Keratinocyte (primary cell): ENCODE results near the gene RAI14. TPM values are rescaled to one million over a fixed set of nuclear protein-coding genes. Genes with fewer than 3 reads are reported as not detected.
"Not testable (repeated sequence)": the region's sequence is repeated elsewhere in the genome, so short reads cannot be mapped to it uniquely, and the experiment has no call there.

Experiments used
- DNase-seq: peaks from one replicate; pipeline ENCODE4 v3.0.0-alpha.2; 2011; ENCODE audit warnings: low read depth, missing footprints, low spot score
- FAIRE-seq: peaks from 2 replicates; lab custom pipeline; 2011; peaks lifted over from hg19 to GRCh38; lab: Jason Lieb, UNC
- H2AFZ ChIP-seq: 2 replicates; pipeline ENCODE4 v1.6.0; 2012; ENCODE audit warnings: low read length, control low read depth, inconsistent platforms; ENCODE audit not compliant: control insufficient read depth
- H3K27ac ChIP-seq: 2 replicates; pipeline ENCODE4 v1.5.1; 2011; ENCODE audit warnings: low read length; ENCODE audit not compliant: control insufficient read depth, insufficient read depth
- H3K27me3 ChIP-seq: 3 replicates; pipeline ENCODE4 v1.6.0; 2011; ENCODE audit warnings: low read length; ENCODE audit not compliant: control insufficient read depth, insufficient read depth; ENCODE audit errors: extremely low read depth
- H3K36me3 ChIP-seq, 2 experiments: 2 replicates in 1 of 2; 3 replicates in 1 of 2; pipeline ENCODE4 v1.5.1; 2011; ENCODE audit warnings: low read length in 2 of 2, mild to moderate bottlenecking in 1 of 2; ENCODE audit not compliant: control insufficient read depth in 2 of 2, insufficient read depth in 2 of 2; ENCODE audit errors: extremely low read depth in 1 of 2
- H3K4me1 ChIP-seq: 3 replicates; pipeline ENCODE4 v1.5.1; 2011; ENCODE audit warnings: low read length; ENCODE audit not compliant: control insufficient read depth, insufficient read depth; ENCODE audit errors: extremely low read depth
- H3K4me2 ChIP-seq: 3 replicates; pipeline ENCODE4 v1.6.0; 2011; ENCODE audit warnings: low read depth, low read length; ENCODE audit not compliant: control insufficient read depth, insufficient read depth; ENCODE audit errors: extremely low read depth
- H3K4me3 ChIP-seq, 3 experiments: fragments of 200-600 bp in 1 of 3; sonication (generic) in 1 of 3; 2 replicates in 2 of 3; 3 replicates in 1 of 3; pipeline ENCODE4 v1.5.1; 2011 to 2016; ENCODE audit warnings: low read length in 3 of 3, mild to moderate bottlenecking in 3 of 3, control low read depth in 2 of 3, inconsistent platforms in 1 of 3, low read depth in 1 of 3, mixed read lengths in 1 of 3, mixed run types in 1 of 3, moderate library complexity in 1 of 3; ENCODE audit not compliant: control insufficient read depth in 2 of 3, insufficient read depth in 2 of 3; ENCODE audit errors: extremely low read depth in 1 of 3
- H3K79me2 ChIP-seq: 2 replicates; pipeline ENCODE4 v1.6.0; 2012; ENCODE audit warnings: low read length; ENCODE audit not compliant: control insufficient read depth, insufficient read depth
- H3K9ac ChIP-seq: 3 replicates; pipeline ENCODE4 v1.6.0; 2011; ENCODE audit warnings: low read length; ENCODE audit not compliant: control insufficient read depth, insufficient read depth; ENCODE audit errors: extremely low read depth
- H3K9me1 ChIP-seq: 3 replicates; pipeline ENCODE4 v1.6.0; 2011; ENCODE audit warnings: low read length; ENCODE audit not compliant: control insufficient read depth, insufficient read depth; ENCODE audit errors: extremely low read depth
- H3K9me3 ChIP-seq: 2 replicates; pipeline ENCODE4 v1.5.1; 2012; ENCODE audit warnings: low read depth, low read length; ENCODE audit not compliant: control insufficient read depth
- H4K20me1 ChIP-seq: 3 replicates; pipeline ENCODE4 v1.6.0; 2011; ENCODE audit warnings: low read length; ENCODE audit not compliant: control insufficient read depth, insufficient read depth; ENCODE audit errors: extremely low read depth
- EZH2 ChIP-seq: IDR thresholded peaks from one replicate; pipeline ENCODE4 v1.6.1; 2012; ENCODE audit warnings: inconsistent platforms, mild to moderate bottlenecking, low read length, moderate library complexity
- dilution Hi-C: fragments of 300-500 bp; cut with MboI; formaldehyde crosslinking; loops from one replicate; pipeline ENCODE4 v1.7.0; 2020; ENCODE audit warnings: low sequenced_read_pairs; ENCODE audit not compliant: extremely low pct_ligation_motif_present
- polyA plus RNA-seq, 5 experiments: library from polyadenylated mRNA; depleted of rRNA in 3 of 5; stranded (reverse) in 3 of 5; stranded (forward) in 1 of 5; unstranded in 1 of 5; fragments of >200 nt; gene quantifications; 1 replicate in 1 of 5; 2 replicates in 3 of 5; 3 replicates in 1 of 5; pipeline versions ENCODE4 v1.2.1 to v1.2.3, GENCODE V29; 2011 to 2012; ENCODE audit warnings: missing spikeins in 2 of 5, low read depth in 1 of 5, low replicate concordance in 1 of 5
- TF ChIP-seq, protein P1 (sequence below), 3 experiments: IDR thresholded peaks in 1 of 3; conservative IDR thresholded peaks in 1 of 3; optimal IDR thresholded peaks in 1 of 3; 2 replicates in 2 of 3; 3 replicates in 1 of 3; pipeline versions ENCODE3 to v1.5.1; 2011; ENCODE audit warnings: low read length in 3 of 3, mild to moderate bottlenecking in 3 of 3, moderate library complexity in 2 of 3, control low read depth in 1 of 3, inconsistent platforms in 1 of 3; ENCODE audit not compliant: insufficient read depth in 2 of 3; ENCODE audit errors: extremely low read depth in 1 of 3

Gene RAI14
- polyA plus RNA-seq, 1 donor (not counting 4 experiments of a cell fraction or from before 2014, with no cell fraction given), result 31.4 TPM

GRCh38 chr5:34758514-34758913 lies 102.4 kb downstream of the RAI14 start:
- Histone ChIP-seq H3K79me2 (no peaks in the 10 kb centered on the region), H3K9me3 (no peaks in the 10 kb centered on the region), H3K36me3 (peaks cover 0 to 1% of the 10 kb centered on the region in 2 experiments), H3K27me3 (no peaks in the 10 kb centered on the region), H3K9me1 (no peaks in the 10 kb centered on the region), H3K9ac (no peak overlapping the region), H3K4me2 (no peak overlapping the region), H2AFZ (no peak overlapping the region), H3K4me1 (no peaks in the 10 kb centered on the region), H3K4me3 (no peak overlapping the region), H3K27ac (no peak overlapping the region), H4K20me1 (no peaks in the 10 kb centered on the region)
- TF ChIP-seq, protein P1, sequence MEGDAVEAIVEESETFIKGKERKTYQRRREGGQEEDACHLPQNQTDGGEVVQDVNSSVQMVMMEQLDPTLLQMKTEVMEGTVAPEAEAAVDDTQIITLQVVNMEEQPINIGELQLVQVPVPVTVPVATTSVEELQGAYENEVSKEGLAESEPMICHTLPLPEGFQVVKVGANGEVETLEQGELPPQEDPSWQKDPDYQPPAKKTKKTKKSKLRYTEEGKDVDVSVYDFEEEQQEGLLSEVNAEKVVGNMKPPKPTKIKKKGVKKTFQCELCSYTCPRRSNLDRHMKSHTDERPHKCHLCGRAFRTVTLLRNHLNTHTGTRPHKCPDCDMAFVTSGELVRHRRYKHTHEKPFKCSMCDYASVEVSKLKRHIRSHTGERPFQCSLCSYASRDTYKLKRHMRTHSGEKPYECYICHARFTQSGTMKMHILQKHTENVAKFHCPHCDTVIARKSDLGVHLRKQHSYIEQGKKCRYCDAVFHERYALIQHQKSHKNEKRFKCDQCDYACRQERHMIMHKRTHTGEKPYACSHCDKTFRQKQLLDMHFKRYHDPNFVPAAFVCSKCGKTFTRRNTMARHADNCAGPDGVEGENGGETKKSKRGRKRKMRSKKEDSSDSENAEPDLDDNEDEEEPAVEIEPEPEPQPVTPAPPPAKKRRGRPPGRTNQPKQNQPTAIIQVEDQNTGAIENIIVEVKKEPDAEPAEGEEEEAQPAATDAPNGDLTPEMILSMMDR (optimal IDR thresholded peaks at IDR 0.05 in 1 of 3, IDR thresholded peaks at IDR 0.05 in 1 of 3, conservative IDR thresholded peaks at IDR 0.05 in 1 of 3; ENCODE audit: extremely low read depth in 1 of 3, insufficient read depth in 2 of 3, low read length in 3 of 3), result no peak
- TF ChIP-seq EZH2, result no peak
- dilution Hi-C loops, result no loop called here
- FAIRE-seq (no peak), DNase-seq (no peak)

DNA sequence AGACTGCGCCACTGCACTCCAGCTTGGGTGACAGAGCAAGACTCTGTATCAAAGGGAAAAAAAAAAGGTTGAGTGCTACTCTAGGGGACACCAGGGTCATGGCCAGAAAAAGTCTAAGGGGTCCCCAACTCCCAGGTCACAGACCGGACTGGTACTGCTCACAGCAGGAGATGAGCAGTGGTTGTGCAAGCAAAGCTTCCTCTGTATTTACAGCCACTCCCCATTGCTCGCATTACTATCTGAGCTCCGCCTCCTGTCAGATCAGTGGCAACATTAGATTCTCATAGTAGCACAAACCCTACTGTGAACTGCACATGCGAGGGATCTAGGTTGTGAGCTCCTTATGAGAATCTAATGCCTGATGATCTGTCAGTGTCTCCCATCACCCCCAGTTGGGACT lies 103.1 kb downstream of the RAI14 start:
- H4K20me1 ChIP-seq, H3K27ac ChIP-seq, H3K4me1 ChIP-seq, H3K9me1 ChIP-seq, H3K9me3 ChIP-seq, dilution Hi-C loops, DNase-seq, H3K27me3 ChIP-seq, H3K36me3 ChIP-seq, H3K9ac ChIP-seq, FAIRE-seq, H3K4me3 ChIP-seq, H3K79me2 ChIP-seq, H3K4me2 ChIP-seq, H2AFZ ChIP-seq: not testable (repeated sequence)

DNA sequence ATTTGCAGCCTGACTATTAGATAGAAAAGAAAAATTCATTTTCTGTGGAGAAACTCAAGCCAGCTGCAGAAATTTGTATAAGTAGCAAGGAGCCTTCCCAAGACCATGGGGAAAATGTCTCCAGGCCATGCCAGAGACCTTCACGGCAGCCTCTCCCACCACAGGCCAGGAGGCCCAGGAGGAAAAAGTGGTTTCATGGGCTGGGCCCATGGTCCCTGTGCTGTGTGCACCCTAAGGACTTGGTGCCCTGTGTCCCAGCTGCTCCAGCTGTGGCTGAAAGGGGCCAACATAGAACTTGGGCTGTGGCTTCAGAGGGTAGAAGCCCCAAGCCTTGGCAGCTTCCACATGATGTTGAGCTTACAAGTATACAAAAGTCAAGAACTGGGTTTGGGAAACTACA lies 109.5 kb downstream of the RAI14 start:
- no peak overlapping the region for H3K4me2 ChIP-seq
- dilution Hi-C loops, result no loop called here
- no peaks in the 10 kb centered on the region for H3K9me1 ChIP-seq
- no peaks in the 10 kb centered on the region for H4K20me1 ChIP-seq
- H2AFZ ChIP-seq, result no peak overlapping the region
- no peak overlapping the region for H3K4me3 ChIP-seq
- no peak overlapping the region for H3K27ac ChIP-seq
- TF ChIP-seq, protein P1 (optimal IDR thresholded peaks at IDR 0.05 in 1 of 3, IDR thresholded peaks at IDR 0.05 in 1 of 3, conservative IDR thresholded peaks at IDR 0.05 in 1 of 3; ENCODE audit: extremely low read depth in 1 of 3, insufficient read depth in 2 of 3, low read length in 3 of 3), result no peak
- TF ChIP-seq EZH2, result no peak
- DNase-seq (no peak), FAIRE-seq (no peak)
- H3K4me1 ChIP-seq, result no peaks in the 10 kb centered on the region
- H3K36me3 ChIP-seq, result peaks cover 0 to 2% of the 10 kb centered on the region in 2 experiments
- H3K9ac ChIP-seq, result no peak overlapping the region
- no peaks in the 10 kb centered on the region for H3K9me3 ChIP-seq
- no peaks in the 10 kb centered on the region for H3K79me2 ChIP-seq
- no peaks in the 10 kb centered on the region for H3K27me3 ChIP-seq
